ENCODE results near the gene BCL11A. TPM values are rescaled to one million over a fixed set of nuclear protein-coding genes. Genes with fewer than 3 reads are reported as not detected.

Gene BCL11A
- total RNA-seq, 1 donor from 2014 or later, result 0.67 TPM

DNA sequence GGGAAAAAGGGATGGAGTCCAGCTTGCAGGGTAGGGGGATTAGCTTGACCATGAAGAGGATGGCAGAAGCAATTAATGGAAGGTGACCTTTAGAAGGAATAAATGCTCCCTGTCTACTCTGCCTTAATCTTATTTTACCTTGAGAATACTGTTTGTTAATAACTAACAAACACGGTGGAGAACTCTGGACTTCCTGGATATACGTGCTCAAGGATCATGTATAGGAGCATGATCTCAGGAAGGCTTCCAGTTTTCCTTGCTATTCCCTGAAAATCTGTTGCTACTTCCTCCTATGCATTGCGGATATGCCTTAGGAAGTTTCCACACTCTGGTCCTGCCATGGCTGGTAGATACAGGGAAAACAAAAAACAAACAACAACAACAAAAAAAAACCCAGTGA lies 44.8 kb upstream of the BCL11A start:
- no peak for DNase-seq (ENCODE audit: low spot score)
- Mint-ChIP-seq H3K27me3 (ENCODE audit: insufficient read depth, low read depth) (peaks cover 7% of the 10 kb centered on the region), H3K4me3 (no peak overlapping the region), H3K27ac (no peak overlapping the region), H3K4me1 (peaks cover 6% of the 10 kb centered on the region), H3K36me3 (no peaks in the 10 kb centered on the region), H3K9me3 (peaks cover 15% of the 10 kb centered on the region)
- H4K20me1 ChIP-seq (ENCODE audit: low read depth), result no peaks in the 10 kb centered on the region
- no peak overlapping the region for H2AFZ ChIP-seq (replicated peaks)
- H3K79me2 ChIP-seq (ENCODE audit: low read depth), result no peaks in the 10 kb centered on the region
- no peak overlapping the region for H3K4me2 ChIP-seq
- H3K4me3 ChIP-seq, result no peak overlapping the region
- H3K27me3 ChIP-seq, result no peaks in the 10 kb centered on the region
- H3F3A ChIP-seq (ENCODE audit: low read depth), result no peaks in the 10 kb centered on the region
- H3K4me1 ChIP-seq, result peaks cover 3% of the 10 kb centered on the region
- no peaks in the 10 kb centered on the region for H3K36me3 ChIP-seq
- TF ChIP-seq, protein P1, sequence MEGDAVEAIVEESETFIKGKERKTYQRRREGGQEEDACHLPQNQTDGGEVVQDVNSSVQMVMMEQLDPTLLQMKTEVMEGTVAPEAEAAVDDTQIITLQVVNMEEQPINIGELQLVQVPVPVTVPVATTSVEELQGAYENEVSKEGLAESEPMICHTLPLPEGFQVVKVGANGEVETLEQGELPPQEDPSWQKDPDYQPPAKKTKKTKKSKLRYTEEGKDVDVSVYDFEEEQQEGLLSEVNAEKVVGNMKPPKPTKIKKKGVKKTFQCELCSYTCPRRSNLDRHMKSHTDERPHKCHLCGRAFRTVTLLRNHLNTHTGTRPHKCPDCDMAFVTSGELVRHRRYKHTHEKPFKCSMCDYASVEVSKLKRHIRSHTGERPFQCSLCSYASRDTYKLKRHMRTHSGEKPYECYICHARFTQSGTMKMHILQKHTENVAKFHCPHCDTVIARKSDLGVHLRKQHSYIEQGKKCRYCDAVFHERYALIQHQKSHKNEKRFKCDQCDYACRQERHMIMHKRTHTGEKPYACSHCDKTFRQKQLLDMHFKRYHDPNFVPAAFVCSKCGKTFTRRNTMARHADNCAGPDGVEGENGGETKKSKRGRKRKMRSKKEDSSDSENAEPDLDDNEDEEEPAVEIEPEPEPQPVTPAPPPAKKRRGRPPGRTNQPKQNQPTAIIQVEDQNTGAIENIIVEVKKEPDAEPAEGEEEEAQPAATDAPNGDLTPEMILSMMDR (IDR thresholded peaks at IDR 0.05), result no peak
- TF ChIP-seq EZH2 (IDR thresholded peaks at IDR 0.05) (no peak), EZH2phosphoT487 (IDR thresholded peaks at IDR 0.05) (no peak)
- H3K9me3 ChIP-seq (ENCODE audit: low read depth), result peaks cover 4% of the 10 kb centered on the region
- no peak overlapping the region for H3K9ac ChIP-seq
- no peak overlapping the region for H3K27ac ChIP-seq

DNA sequence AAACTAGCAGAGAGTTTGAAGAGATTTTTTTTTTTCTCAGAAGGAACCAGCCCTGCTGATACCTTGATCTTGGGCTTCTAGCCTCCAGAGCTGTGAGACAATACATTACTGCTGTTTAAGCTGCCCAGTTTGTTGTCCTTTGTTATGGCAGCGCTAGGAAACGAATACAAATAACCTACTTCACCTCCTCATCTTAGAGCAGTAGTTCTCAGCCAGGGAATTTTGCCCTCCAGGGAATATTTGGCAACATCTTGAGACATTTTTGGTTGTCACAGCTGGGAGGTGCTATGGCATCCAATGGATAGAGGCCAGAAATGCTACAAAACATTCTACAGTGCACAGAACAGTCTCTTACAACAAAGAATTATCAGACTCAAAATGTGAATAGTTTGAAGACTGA lies 43.9 kb upstream of the BCL11A start:
- Histone ChIP-seq H3K27me3 (no peaks in the 10 kb centered on the region), H3F3A (ENCODE audit: low read depth) (no peaks in the 10 kb centered on the region), H3K79me2 (ENCODE audit: low read depth) (no peaks in the 10 kb centered on the region), H4K20me1 (ENCODE audit: low read depth) (no peaks in the 10 kb centered on the region), H3K36me3 (no peaks in the 10 kb centered on the region), H3K27ac (no peak overlapping the region), H3K4me1 (no peaks in the 10 kb centered on the region), H3K4me3 (no peak overlapping the region), H3K4me2 (no peak overlapping the region), H3K9me3 (ENCODE audit: low read depth) (peaks cover 4% of the 10 kb centered on the region), H3K9ac (no peak overlapping the region), H2AFZ (replicated peaks) (no peak overlapping the region)
- H3K4me1 Mint-ChIP-seq, result no peaks in the 10 kb centered on the region
- H3K36me3 Mint-ChIP-seq, result no peaks in the 10 kb centered on the region
- no peak for TF ChIP-seq EZH2phosphoT487 (IDR thresholded peaks at IDR 0.05)
- H3K4me3 Mint-ChIP-seq, result no peak overlapping the region
- DNase-seq (ENCODE audit: low spot score), result no peak
- peaks cover 7% of the 10 kb centered on the region for H3K27me3 Mint-ChIP-seq (ENCODE audit: insufficient read depth, low read depth)
- peaks cover 23% of the 10 kb centered on the region for H3K9me3 Mint-ChIP-seq
- no peak overlapping the region for H3K27ac Mint-ChIP-seq

DNA sequence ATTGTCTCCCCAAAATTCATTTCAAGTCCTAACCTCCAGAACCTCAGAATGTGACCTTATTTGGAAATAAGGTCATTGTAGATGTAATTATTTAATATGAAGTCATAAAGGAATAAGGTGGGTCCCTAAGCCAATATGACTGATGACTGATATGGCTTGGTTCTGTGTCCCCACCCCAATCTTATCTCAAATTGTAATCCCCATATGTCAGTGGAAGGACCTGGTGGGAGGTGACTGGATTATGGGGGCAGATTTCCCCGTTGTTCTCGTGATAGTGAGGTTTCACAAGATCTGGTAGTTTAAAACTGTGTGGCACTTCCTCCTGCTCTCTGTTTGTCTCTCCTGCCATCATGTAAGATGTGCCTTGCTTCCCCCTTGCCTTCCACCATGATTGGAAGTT lies 43.0 kb upstream of the BCL11A start:
- H3F3A ChIP-seq (ENCODE audit: low read depth), result no peaks in the 10 kb centered on the region
- peaks cover 7% of the 10 kb centered on the region for H3K9me3 ChIP-seq (ENCODE audit: low read depth)
- H3K4me2 ChIP-seq, result no peak overlapping the region
- no peaks in the 10 kb centered on the region for H3K4me1 ChIP-seq
- H3K9me3 Mint-ChIP-seq, result peaks cover 31% of the 10 kb centered on the region
- no peak overlapping the region for H3K27ac Mint-ChIP-seq
- H3K79me2 ChIP-seq (ENCODE audit: low read depth), result no peaks in the 10 kb centered on the region
- no peaks in the 10 kb centered on the region for H3K27me3 ChIP-seq
- H3K9ac ChIP-seq, result no peak overlapping the region
- no peak for DNase-seq (ENCODE audit: low spot score)
- no peaks in the 10 kb centered on the region for H3K4me1 Mint-ChIP-seq
- H4K20me1 ChIP-seq (ENCODE audit: low read depth), result no peaks in the 10 kb centered on the region
- no peak overlapping the region for H2AFZ ChIP-seq (replicated peaks)
- H3K27ac ChIP-seq, result no peak overlapping the region
- H3K36me3 Mint-ChIP-seq, result no peaks in the 10 kb centered on the region
- TF ChIP-seq EZH2 (IDR thresholded peaks at IDR 0.05) (no peak), EZH2phosphoT487 (IDR thresholded peaks at IDR 0.05) (no peak)
- TF ChIP-seq, protein P1 (IDR thresholded peaks at IDR 0.05), result no peak
- H3K4me3 ChIP-seq, result no peak overlapping the region
- no peak overlapping the region for H3K4me3 Mint-ChIP-seq
- H3K36me3 ChIP-seq, result no peaks in the 10 kb centered on the region
- H3K27me3 Mint-ChIP-seq (ENCODE audit: insufficient read depth, low read depth), result peaks cover 7% of the 10 kb centered on the region

DNA sequence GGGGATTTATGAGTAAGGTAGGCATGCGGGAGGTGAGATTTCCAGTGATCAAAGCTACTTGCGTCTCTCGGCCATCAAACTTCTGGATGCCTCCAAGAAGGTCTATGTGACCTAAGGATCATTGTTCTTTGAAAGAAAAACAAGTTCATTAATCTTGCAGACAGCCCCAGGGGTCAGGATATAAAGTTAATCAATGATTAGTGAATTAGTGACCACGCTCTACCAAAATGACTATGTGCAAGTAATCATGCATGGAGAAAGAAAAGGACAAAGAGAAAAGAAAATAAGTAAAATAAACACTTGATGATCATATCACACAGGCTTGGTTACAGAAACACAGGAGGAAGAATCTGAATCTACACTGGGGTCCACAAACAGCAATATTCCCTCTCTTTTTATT lies 42.5 kb upstream of the BCL11A start:
- H3K9me3 Mint-ChIP-seq, result peaks cover 34% of the 10 kb centered on the region
- no peak overlapping the region for H3K27ac Mint-ChIP-seq

More for the DNA sequence above, 42.5 kb upstream of the BCL11A start:
- no peaks in the 10 kb centered on the region for H3K36me3 Mint-ChIP-seq
- no peaks in the 10 kb centered on the region for H3K79me2 ChIP-seq (ENCODE audit: low read depth)
- peaks cover 7% of the 10 kb centered on the region for H3K9me3 ChIP-seq (ENCODE audit: low read depth)
- H4K20me1 ChIP-seq (ENCODE audit: low read depth), result no peaks in the 10 kb centered on the region
- no peak overlapping the region for H3K27ac ChIP-seq
- H3K4me3 Mint-ChIP-seq, result no peak overlapping the region
- H2AFZ ChIP-seq (replicated peaks), result no peak overlapping the region
- no peak for TF ChIP-seq EZH2phosphoT487 (IDR thresholded peaks at IDR 0.05)
- TF ChIP-seq, protein P1 (IDR thresholded peaks at IDR 0.05), result no peak
- no peak for TF ChIP-seq EZH2 (IDR thresholded peaks at IDR 0.05)
- peaks cover 7% of the 10 kb centered on the region for H3K27me3 Mint-ChIP-seq (ENCODE audit: insufficient read depth, low read depth)
- no peaks in the 10 kb centered on the region for H3F3A ChIP-seq (ENCODE audit: low read depth)
- no peaks in the 10 kb centered on the region for H3K4me1 Mint-ChIP-seq
- no peak overlapping the region for H3K9ac ChIP-seq
- no peak overlapping the region for H3K4me2 ChIP-seq
- H3K4me3 ChIP-seq, result no peak overlapping the region
- H3K36me3 ChIP-seq, result no peaks in the 10 kb centered on the region
- H3K27me3 ChIP-seq, result no peaks in the 10 kb centered on the region
- no peak for DNase-seq (ENCODE audit: low spot score)
- H3K4me1 ChIP-seq, result no peaks in the 10 kb centered on the region

Measured in neural progenitor cell (in vitro differentiated cells).